ENCODE results near the gene GPX1. TPM values are rescaled to one million over a fixed set of nuclear protein-coding genes. Genes with fewer than 3 reads are reported as not detected.

Gene GPX1
- total RNA-seq, 1 experiment from 2014 or later = 143 TPM

GRCh38 chr3:49388289-49388820 is 30.2 kb upstream of the GPX1 start:
- no TSS peak for BruUV-seq (replicated peaks)
- no peaks in the 10 kb centered on the region for H3K27me3 Mint-ChIP-seq (ENCODE audit: unreplicated experiment)
- H3K27ac Mint-ChIP-seq (ENCODE audit: unreplicated experiment) = no peak overlapping the region
- no peak for TF ChIP-seq CTCF (IDR thresholded peaks at IDR 0.05; ENCODE audit: unreplicated experiment)
- DNase-seq = no peak
- intact Hi-C loops (cut with micrococcal nuclease; ENCODE audit: unreplicated experiment) = no loop called here
- H3K36me3 Mint-ChIP-seq (ENCODE audit: insufficient read depth, unreplicated experiment) = peaks cover 8% of the 10 kb centered on the region
- CTCF ChIA-PET = interaction anchor here (0.8 kb wide), 1 partner anchor 32 kb away, joined by 3 read pairs; no protein-coding TSS in a partner anchor
- H3K4me1 Mint-ChIP-seq (ENCODE audit: low read depth, unreplicated experiment) = no peaks in the 10 kb centered on the region
- H3K4me3 Mint-ChIP-seq (ENCODE audit: low read depth, unreplicated experiment) = no peak overlapping the region
- H3K9me3 Mint-ChIP-seq (ENCODE audit: low read depth, unreplicated experiment) = no peaks in the 10 kb centered on the region

- Mint-ChIP-seq H3K9me3 (ENCODE audit: low read depth, unreplicated experiment) (no peaks in the 10 kb centered on the region), H3K27ac (ENCODE audit: unreplicated experiment) (no peak overlapping the region), H3K4me1 (ENCODE audit: low read depth, unreplicated experiment) (no peaks in the 10 kb centered on the region), H3K36me3 (ENCODE audit: insufficient read depth, unreplicated experiment) (peaks cover 6% of the 10 kb centered on the region), H3K4me3 (ENCODE audit: low read depth, unreplicated experiment) (no peak overlapping the region), H3K27me3 (ENCODE audit: unreplicated experiment) (no peaks in the 10 kb centered on the region)
- intact Hi-C loops (cut with micrococcal nuclease; ENCODE audit: unreplicated experiment) = no loop called here
- no peak for TF ChIP-seq CTCF (IDR thresholded peaks at IDR 0.05; ENCODE audit: unreplicated experiment)
- CTCF ChIA-PET = interaction anchor here (0.6 kb wide), 1 partner anchor 47 kb away, joined by 3 read pairs; no protein-coding TSS in a partner anchor
- no TSS peak for BruUV-seq (replicated peaks)
- no peak for DNase-seq
Observed at GRCh38 chr3:49387721-49388120, 29.6 kb upstream of the GPX1 start.

- no peaks in the 10 kb centered on the region for H3K9me3 Mint-ChIP-seq (ENCODE audit: low read depth, unreplicated experiment)
Observed at GRCh38 chr3:49386056-49386756, 28.1 kb upstream of the GPX1 start.

GRCh38 chr3:49385617-49386016 is 27.5 kb upstream of the GPX1 start:
- Mint-ChIP-seq H3K4me3 (ENCODE audit: low read depth, unreplicated experiment) (no peak overlapping the region), H3K36me3 (ENCODE audit: insufficient read depth, unreplicated experiment) (peaks cover 6% of the 10 kb centered on the region), H3K4me1 (ENCODE audit: low read depth, unreplicated experiment) (no peaks in the 10 kb centered on the region), H3K27me3 (ENCODE audit: unreplicated experiment) (no peaks in the 10 kb centered on the region), H3K27ac (ENCODE audit: unreplicated experiment) (no peak overlapping the region), H3K9me3 (ENCODE audit: low read depth, unreplicated experiment) (no peaks in the 10 kb centered on the region)
- no peak for TF ChIP-seq CTCF (IDR thresholded peaks at IDR 0.05; ENCODE audit: unreplicated experiment)
- CTCF ChIA-PET = no interaction called here
- BruUV-seq (replicated peaks) = no TSS peak
- intact Hi-C loops (cut with micrococcal nuclease; ENCODE audit: unreplicated experiment) = no loop called here
- no peak for DNase-seq

More at GRCh38 chr3:49386056-49386756, 28.1 kb upstream of the GPX1 start:
- no peak overlapping the region for H3K4me3 Mint-ChIP-seq (ENCODE audit: low read depth, unreplicated experiment)
- H3K27ac Mint-ChIP-seq (ENCODE audit: unreplicated experiment) = no peak overlapping the region
- TF ChIP-seq CTCF (IDR thresholded peaks at IDR 0.05; ENCODE audit: unreplicated experiment) = no peak
- H3K36me3 Mint-ChIP-seq (ENCODE audit: insufficient read depth, unreplicated experiment) = peaks cover 6% of the 10 kb centered on the region
- CTCF ChIA-PET = no interaction called here
- DNase-seq = no peak
- no peaks in the 10 kb centered on the region for H3K27me3 Mint-ChIP-seq (ENCODE audit: unreplicated experiment)
- no peaks in the 10 kb centered on the region for H3K4me1 Mint-ChIP-seq (ENCODE audit: low read depth, unreplicated experiment)
- intact Hi-C loops (cut with micrococcal nuclease; ENCODE audit: unreplicated experiment) = no loop called here
- no TSS peak for BruUV-seq (replicated peaks)

Data from Calu3 (cell line).